ENCODE data around the gene UAP1L1.

- no peak for TF ChIP-seq POLR2A (IDR thresholded peaks at IDR 0.05; ENCODE audit: low read depth, low read length)
- TF ChIP-seq POLR2AphosphoS5 (IDR thresholded peaks at IDR 0.05; ENCODE audit: low read depth, low read length): no peak
- TF ChIP-seq TAF1 (IDR thresholded peaks at IDR 0.05; ENCODE audit: borderline replicate concordance, low read depth, low read length): no peak
Observed at GRCh38 chr9:137057545-137057944, 19.8 kb upstream of the UAP1L1 start.

Measured in GM12892 (cell line).